Measurements from ENCODE around the gene AFMID. TPM values are rescaled to one million over a fixed set of nuclear protein-coding genes. Genes with fewer than 3 reads are reported as not detected.
A peak's percentile ranks its signal among the peaks of the same experiment; 100 is the strongest.
"Not testable (repeated sequence)": the region's sequence is repeated elsewhere in the genome, so short reads cannot be mapped to it uniquely, and the experiment has no call there.

The AFMID gene, protein sequence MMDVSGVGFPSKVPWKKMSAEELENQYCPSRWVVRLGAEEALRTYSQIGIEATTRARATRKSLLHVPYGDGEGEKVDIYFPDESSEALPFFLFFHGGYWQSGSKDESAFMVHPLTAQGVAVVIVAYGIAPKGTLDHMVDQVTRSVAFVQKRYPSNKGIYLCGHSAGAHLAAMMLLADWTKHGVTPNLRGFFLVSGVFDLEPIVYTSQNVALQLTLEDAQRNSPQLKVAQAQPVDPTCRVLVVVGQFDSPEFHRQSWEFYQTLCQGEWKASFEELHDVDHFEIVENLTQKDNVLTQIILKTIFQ
- polyA plus RNA-seq (ENCODE audit: insufficient read length in 3 of 3): 10 to 100 TPM; 51.8 to 82.3 (median 73.6) TPM
- long read RNA-seq, donor 1, partial matches to known transcripts: 0 of 12 reads
- long read RNA-seq, donor 1, other reads (novel, unspliced or antisense): 7 of 12 reads
- long read RNA-seq, donor 2, partial matches to known transcripts: 5 of 27 reads
- long read RNA-seq, donor 2, other reads (novel, unspliced or antisense): 17 of 27 reads
- long read RNA-seq, donor 3, partial matches to known transcripts: 74 of 82 reads
- long read RNA-seq, donor 3, other reads (novel, unspliced or antisense): 5 of 82 reads
- long read RNA-seq, donor 4, partial matches to known transcripts: 10 of 18 reads
- long read RNA-seq, donor 4, other reads (novel, unspliced or antisense): 7 of 18 reads
- long read RNA-seq, donor 5, partial matches to known transcripts: 0 of 1 reads
- long read RNA-seq, donor 5, other reads (novel, unspliced or antisense): 0 of 1 reads
- long read RNA-seq, donor 6, partial matches to known transcripts: 0 of 8 reads
- long read RNA-seq, donor 6, other reads (novel, unspliced or antisense): 5 of 8 reads
- long read RNA-seq, donor 7, partial matches to known transcripts: 67 of 89 reads
- long read RNA-seq, donor 7, other reads (novel, unspliced or antisense): 17 of 89 reads
- long read RNA-seq, donor 8, partial matches to known transcripts: 0 of 1 reads
- long read RNA-seq, donor 8, other reads (novel, unspliced or antisense): 0 of 1 reads
- long read RNA-seq, donor 9, partial matches to known transcripts: 0 of 24 reads
- long read RNA-seq, donor 9, other reads (novel, unspliced or antisense): 18 of 24 reads
- long read RNA-seq, donor 10, partial matches to known transcripts: 0 of 12 reads
- long read RNA-seq, donor 10, other reads (novel, unspliced or antisense): 8 of 12 reads
- long read RNA-seq, donor 11, partial matches to known transcripts: 0 of 13 reads
- long read RNA-seq, donor 11, other reads (novel, unspliced or antisense): 10 of 13 reads
- long read RNA-seq, donor 12, partial matches to known transcripts: 0 of 17 reads
- long read RNA-seq, donor 12, other reads (novel, unspliced or antisense): 12 of 17 reads
- long read RNA-seq, donor 13, partial matches to known transcripts: 0 of 2 reads
- long read RNA-seq, donor 13, other reads (novel, unspliced or antisense): 0 of 2 reads
- long read RNA-seq, donor 14: 0 reads
- long read RNA-seq, donor 15: 0 reads
- long read RNA-seq, donor 16, partial matches to known transcripts: 0 of 24 reads
- long read RNA-seq, donor 16, other reads (novel, unspliced or antisense): 16 of 24 reads

DNA sequence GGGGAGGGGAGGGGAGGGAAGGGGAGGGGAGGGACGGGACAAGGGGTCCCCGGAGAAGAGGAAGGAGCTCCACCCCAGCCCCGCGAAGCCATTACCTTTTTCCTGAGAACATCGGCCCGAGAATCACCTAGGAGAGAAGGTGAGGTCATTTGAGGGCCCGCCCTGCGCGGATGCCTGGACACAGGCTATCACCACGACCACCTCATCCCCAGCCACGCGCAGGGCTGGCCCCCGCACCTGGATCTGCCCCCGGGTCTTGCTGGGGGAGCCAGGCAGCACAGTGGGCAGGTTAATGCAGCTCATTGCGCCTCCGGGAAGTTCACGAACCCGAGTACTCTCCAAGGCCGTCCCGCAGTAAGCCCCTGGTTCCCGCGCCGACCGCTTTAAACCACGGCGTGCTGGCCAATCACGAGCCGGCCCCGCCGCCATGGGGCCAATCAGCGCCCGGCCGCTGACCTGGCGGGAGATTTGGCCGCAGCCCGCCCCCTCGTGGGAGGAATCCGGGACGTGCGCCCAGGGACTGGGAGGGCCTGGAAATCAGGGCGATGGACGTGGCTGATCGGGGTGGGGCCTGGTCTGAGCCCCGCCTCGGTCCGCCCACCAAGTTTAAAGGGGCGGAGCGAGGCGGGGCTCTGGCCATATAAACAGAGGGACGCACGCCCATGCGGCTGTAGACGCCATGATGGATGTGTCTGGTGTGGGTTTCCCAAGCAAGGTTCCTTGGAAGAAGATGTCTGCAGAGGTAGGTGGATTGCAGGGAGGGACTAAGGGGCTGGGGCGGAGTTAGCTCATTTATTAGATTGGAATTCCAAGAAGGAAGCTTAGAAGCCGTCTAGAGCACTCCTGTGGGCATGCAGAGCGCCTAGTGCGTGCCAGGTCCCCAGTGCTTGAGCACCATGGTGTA is at the start of gene AFMID, which contains the start of gene TK1:
AFMID (plus strand) TSS at position 671 of the 904 bp plus-strand sequence; CDS start at position 680, 9 bp downstream.
TK1 (minus strand) TSS at position 361 of the 904 bp plus-strand sequence; CDS start at position 303, 58 bp downstream.
- peak; percentile 97 for DNase-seq

DNA sequence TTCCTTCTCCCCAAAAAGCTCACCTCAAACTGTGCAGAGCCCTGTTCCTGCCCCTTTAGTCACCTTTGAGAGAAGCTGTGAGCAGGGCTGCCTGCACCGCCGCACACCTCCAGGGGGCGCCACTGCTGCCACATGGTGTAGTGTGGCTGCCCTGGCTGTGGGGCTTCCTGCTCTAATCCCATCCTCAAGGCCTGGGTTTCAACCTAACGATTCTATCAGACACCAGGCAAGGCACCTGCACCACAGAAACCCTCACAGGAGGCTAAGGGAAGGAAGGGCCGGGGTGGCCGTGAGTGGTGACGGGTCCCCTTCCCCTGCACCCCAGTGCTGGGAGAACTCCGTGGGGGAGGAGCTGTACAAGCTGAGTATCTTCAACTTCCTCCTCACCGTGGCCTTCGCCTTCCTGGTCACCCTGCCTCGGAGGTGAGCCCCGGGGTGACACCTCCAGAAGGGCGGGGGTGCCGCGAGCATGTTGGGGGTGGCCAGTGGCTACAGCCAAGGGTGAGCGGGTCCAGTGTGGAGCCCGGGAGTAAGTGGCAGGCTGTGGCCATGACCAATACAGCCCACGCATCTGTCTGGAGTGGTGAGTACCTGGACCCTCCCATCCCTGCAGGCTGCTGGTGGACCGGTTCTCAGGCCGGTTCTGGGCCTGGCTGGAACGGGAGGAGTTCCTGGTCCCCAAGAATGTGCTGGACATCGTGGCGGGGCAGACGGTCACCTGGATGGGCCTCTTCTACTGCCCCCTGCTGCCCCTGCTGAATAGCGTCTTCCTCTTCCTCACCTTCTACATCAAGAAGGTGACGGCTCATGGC is 49.6 kb upstream of the AFMID start:
- no peak for DNase-seq

DNA sequence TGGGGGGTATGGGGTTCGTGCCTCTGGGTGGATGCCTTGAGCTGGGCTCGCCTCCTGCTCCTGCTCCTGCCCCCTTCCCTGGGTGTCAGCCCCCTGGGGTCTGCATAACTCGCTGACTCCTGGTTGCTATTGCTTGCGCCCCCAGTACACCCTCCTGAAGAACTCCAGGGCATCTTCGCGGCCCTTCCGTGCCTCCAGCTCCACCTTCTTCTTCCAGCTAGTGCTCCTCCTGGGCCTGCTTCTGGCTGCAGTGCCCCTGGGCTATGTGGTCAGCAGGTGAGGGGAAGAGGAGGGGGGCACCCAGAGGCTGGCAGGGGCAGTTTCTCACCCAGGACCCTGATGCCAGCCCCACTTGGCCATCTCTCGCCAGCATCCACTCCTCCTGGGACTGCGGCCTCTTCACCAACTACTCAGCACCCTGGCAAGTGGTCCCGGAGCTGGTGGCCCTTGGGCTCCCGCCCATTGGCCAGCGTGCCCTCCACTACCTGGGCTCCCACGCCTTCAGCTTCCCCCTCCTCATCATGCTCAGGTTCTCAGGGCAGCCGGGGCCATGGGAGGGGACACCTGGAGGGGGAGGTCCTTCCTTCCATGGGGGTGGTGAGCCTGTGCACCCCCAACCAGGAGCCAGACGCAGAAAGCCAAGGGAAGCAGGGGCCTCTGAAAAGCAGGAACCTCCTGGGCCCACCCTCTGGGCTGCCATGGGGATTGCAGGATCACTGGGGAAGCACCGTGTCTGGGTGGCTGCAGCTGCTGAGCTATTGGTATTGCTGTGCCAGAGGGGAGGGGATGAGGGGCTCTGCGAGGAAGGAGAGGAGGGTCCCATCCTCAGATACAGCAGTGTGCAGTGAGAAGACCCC is 48.7 kb upstream of the AFMID start:
- no peak for DNase-seq

DNA sequence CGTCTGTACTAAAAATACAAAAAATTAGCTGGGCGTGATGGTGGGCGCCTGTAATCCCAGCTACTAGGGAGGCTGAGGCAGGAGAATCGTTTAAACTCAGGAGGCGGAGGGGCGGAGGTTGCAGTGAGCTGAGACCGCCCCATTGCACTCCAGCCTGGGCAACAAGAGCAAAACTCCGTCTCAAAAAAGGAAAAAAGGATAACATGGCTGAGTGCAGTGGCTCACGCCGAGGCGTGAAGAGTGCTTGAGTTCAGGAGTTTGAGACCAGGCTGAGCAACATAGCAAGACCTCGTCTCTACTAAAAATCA is 47.3 kb upstream of the AFMID start:
- DNase-seq: not testable (repeated sequence)

DNA sequence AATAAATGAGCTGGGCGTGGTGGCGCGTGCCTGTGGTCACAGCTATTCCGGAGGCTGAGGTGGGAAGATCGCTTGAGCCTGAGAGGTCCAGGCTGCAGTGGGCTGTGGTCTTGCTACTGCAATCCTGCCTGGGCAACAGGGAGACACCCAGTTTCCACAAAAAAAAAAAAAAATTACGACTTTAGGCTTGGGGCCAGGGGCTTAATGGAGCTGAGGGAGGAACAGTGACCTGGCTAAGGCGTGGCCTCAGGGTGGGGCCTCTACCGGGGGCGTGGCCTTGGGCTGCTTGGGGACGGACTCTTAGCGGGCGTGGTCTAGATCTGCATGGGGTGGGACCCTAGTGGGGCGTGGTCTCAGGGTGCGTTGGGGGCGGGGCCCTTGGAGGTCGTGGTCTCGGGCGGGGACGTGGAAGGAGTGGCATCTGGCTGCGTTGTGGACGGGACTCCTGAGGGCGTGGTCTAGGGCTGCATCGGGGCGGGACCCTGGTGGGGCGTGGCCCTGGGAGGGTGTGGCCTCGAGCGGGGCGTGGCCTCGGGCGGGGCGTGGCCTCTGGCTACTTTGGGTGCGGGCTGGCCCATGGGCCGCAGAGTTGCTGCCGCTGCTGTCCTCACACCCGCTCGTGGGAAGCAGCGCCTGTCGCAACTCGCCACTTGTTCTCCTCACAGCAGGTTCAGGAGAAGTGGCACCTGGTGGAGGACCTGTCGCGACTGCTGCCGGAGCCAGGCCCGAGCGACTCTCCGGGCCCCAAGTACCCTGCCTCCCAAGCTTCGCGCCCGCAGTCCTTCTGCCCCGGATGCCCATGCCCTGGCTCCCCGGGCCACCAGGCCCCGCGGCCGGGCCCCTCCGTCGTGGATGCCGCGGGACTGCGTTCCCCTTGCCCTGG is 46.8 kb upstream of the AFMID start:
- peak; percentile 72 for DNase-seq

DNA sequence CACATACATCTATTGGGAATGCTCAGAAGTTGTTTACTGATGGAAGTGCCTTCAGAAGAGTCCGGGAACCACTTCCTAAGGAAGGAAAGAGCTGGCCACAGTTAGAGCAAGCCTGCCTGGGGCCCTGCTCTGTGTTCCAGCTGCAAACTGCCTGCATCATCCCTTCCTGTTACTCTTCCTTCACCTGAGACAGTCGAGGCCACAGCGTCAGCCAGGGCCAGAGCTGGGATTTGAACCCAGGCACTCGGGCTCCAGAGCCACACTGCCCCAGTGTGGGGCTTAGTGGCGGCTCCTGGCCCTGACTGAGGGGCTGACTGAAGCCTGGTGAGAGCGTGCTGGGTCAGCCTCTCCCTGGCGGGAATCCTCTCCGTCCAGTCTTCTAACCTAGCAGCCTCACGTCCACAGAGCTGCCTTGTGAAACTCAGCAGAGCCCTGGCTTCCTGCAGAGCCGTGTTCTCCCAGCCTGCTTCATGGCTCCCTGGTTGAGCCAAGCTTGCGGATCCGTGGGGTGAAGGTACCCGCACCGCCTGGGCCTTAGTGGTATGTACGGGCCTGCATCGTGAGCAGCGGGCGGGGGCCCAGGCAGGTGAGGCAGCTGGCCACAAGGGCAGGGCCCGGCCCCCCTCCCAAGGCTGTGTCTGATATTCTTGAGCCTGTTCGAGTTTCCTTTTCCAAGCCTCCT is 45.6 kb upstream of the AFMID start:
- DNase-seq: no peak

DNA sequence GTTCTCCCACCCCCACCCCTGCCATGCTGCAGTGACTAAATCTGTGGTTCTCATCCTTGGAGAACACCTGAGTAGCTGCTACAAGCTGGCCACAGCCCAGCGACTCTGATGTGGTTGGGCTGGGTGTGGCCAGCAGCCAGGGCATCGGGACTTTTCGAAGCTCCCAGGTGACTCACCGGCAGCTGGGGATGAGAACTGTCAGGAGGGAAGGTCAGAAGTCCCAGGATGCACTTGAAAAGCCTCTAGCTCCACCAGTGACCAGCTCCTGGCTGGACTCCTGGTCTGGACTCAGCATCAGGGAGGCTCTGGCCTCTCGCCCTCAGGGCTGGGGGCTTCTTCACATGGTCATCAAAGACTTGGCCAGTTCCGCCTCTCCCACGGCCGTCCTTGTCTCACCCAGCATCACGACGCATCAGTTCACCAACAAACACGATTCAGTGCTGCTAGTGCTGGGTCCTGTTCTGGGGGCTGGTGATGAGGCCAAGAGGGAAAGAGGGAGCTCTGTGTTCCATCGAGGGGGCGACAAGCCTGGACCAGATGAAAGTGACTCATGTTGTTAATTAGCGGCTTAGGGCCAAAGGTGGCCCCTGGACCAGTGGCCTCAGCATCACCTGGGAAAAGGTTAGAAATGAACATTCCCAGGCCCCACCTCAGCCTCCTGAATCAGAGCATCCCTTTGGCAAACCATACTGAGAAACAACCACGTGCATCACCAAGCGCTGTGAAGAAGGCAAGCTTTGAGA is 44.9 kb upstream of the AFMID start:
- DNase-seq: no peak

DNA sequence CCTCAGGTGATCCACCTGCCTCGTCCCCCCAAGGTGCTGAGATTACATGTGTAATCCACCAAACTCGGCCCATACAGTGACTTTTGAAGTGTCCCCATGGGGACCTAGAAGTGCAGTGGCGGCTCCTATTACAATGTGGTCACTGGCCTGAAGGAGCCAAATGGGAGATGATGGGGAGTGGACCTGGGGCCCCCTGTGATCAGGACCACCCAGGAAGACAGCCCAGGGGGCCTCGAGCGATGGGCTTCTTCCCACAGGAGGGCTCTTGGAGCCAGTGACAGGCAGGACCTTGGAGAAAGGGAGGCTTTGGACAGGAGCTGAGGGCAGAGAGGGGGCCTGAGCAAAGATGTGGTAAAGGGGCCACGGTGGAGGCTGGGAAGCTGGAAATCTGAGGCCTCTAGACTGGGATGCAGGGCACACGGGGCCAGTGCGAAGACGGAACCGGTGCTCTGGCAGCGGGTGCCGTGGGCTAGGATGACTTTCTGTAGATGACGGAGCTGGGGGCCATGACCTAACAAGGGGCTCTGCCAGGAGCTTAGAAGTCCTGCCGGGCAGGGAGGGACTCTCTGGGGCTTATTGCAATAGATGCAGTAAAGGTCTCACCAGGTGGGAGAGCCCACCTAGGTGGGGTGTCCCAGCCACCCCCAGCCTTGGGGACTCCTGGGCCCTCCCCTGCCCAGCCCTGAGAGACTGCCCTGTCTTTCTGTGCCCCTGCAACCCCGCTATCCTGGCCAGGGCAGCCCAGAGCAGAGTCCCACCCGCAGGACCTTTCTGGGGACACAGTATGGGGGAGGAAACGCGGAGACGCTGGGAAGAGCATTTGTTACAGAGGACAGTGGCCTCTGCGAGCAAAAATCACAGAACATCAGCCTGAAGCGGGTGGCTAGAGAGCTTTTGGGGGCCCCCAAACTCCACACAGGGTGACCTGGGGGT is 43.7 kb upstream of the AFMID start:
- no peak for DNase-seq

DNA sequence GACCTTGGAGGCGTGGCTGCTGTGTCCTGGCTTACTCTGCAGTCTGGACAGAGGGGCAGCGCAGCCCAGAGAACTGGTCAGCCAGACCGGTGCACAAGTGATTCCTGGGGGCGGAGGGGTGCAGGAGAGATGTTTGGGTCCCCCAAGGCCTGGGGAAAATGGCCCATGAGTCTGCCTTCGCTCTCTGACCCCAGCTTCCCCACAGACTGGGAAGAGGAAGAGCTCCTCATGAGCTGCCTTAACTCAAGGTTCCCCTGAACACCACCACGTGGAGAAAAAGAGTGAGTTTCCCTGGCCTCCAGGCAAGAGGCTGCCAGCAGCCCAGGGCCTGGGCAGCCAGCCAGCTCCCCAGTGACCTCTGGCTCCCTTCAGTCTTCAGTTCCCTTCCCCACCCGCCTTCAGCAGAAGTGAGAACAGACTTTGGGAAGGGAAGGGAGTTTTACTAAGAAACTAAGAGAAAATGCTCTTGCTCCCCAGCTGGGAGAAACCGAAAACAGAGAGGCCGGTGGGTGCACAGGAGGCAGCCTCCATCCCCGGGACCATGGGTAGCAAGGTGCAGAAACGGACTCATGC is 42.9 kb upstream of the AFMID start:
- DNase-seq: peak; percentile 77

DNA sequence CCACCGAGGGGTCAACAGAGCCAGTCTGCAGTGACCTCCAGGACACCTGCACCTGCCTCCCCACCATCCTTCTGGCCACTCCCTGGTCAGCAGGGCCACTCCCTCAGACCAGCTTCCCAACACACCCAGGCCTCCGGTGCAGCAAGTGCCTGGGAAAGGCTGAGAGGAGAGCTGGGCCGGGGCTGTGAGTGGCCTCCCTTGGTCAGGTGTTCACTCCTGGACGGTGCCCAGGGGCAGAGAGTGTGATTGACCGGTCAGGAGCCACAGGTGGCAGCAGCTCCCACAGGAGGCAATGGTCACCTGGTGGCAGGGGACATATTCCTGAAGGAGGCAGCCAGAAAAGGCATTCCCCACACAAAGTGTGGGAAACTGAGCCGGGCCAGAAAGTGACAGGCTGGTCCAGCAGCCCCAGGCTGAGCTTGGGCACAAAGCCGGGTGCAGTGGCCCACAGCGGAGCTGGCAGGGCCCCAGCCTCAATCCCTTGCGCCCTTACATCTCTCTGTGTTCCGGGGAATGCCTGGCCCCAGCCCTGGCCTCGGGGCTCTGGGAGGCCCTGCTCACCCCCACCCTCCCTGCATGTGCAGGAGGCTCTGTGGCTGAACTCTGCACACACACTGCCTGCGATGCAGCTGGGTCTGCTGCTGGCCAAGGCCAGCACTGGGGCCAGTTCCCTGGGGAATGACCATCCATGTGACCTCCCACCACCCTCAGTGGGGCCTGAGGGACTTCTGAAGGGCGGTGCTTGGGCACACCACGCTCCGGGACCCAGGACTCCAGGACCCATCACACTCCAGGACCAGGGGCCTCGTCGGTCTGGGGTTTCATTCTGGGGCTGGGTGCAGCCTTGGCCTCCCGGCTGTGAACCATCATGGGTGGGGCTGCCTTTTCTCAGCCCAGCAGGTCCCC is 42.2 kb upstream of the AFMID start:
- DNase-seq: no peak

DNA sequence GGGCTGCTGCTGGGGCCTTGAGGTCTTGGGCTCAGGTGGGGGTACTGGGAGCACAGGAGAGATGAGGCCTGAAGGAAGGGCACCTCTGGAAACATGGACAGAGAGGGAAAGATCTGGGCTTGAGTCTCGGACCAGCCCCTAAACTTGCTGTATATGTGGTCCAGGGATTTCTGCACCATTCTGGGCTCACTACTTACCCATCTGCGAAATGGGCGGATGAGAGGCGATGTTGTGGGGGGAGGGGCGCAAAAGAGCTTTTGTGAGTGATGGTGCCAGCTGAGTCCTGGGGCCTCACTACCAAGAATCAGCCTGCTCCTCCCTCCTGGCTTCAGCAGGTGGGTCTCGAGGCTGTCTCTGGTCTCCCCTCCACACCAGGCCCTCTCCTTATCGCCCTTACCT is 40.7 kb upstream of the AFMID start:
- no peak for DNase-seq

DNA sequence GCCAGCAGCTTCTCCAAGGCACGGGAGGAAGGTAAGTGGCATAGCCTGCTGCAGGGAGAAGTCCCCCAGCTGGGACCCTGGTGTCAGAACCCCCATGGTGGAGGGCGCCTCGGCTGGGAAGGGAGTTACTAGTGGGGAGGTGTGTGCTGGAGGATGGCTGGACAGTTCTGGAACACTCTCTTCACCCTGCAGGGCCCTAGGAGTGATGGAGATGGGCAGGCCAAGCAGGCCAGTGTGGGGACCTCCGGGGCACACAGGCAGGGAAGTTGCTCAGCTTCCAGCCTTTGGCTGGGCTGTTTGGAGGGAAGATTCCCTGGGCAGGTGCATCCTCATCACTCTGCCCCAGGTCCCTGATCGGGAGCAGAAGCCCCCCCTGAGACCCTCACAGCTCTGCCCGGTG is 40.3 kb upstream of the AFMID start:
- no peak for DNase-seq

DNA sequence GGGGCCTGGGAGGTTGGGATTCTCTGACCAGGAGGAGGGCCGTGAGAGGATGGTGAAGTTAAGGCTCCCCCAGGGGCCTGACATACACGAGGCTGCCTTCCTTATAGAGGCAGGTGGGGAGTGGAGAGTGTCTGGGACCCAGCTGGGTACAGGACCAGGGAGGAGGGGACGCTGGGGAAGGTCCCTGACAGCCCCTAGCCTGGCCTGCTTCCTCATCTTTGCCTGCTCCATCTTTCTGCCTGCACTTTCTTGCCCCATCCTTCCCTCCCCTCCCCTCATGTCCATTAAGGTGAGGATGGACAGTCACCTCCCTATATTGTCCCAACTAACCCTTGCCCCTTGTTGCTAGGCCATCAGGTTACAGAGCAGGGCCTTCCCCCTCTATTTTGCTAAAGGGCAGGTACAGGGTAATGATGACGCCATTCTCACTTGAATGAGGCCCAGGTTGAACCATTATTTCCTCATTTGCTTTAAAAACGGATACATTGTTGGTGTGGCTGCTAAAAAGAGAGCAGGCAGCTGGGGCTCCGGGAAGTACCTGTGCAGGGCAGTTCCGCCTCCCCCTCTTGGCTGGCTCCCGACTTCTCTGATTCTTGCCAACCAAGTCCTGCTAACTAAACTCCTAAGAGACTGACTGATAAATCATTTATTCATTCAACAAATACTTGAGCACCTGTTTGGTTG is 39.7 kb upstream of the AFMID start:
- DNase-seq: no peak
